HepG2 (cell line): Measurements from ENCODE around the gene SS18L1. TPM values are rescaled to one million over a fixed set of nuclear protein-coding genes. Genes with fewer than 3 reads are reported as not detected.

Experiments
- HDAC2 ChIP-seq: sonication (generic); formaldehyde crosslinking; IDR thresholded peaks from 2 replicates; pipeline ENCODE4 v1.4.0; 2020; ENCODE audit warnings: missing genetic modification reagents
- RARA ChIP-seq: IDR thresholded peaks from 2 replicates; pipeline ENCODE4 v1.6.1; 2016; ENCODE audit warnings: missing genetic modification reagents, missing compliant biosample characterization
- SAP130 ChIP-seq: IDR thresholded peaks from 2 replicates; pipeline ENCODE4 v1.6.1; 2016; ENCODE audit warnings: low read depth
- SNAPC2 ChIP-seq: sonication (generic); formaldehyde crosslinking; IDR thresholded peaks from 2 replicates; pipeline ENCODE4 v1.8.1; 2022; ENCODE audit warnings: mild to moderate bottlenecking, missing genetic modification reagents
- SOX13 ChIP-seq, 3 experiments: fragments of 450-650 bp in 1 of 3; sonication (generic) in 1 of 3; formaldehyde crosslinking in 1 of 3; IDR thresholded peaks in 2 of 3; conservative IDR thresholded peaks in 1 of 3; 2 replicates each; pipeline versions ENCODE4 v1.5.0 to v1.6.1; 2016 to 2020; ENCODE audit warnings: antibody characterized with exemption in 1 of 3, mild to moderate bottlenecking in 1 of 3, missing compliant biosample characterization in 1 of 3, missing genetic modification reagents in 1 of 3, moderate library complexity in 1 of 3
- TAF1 ChIP-seq: sonication (generic); formaldehyde crosslinking; IDR thresholded peaks from 2 replicates; pipeline ENCODE4 v1.4.0; 2020; ENCODE audit warnings: missing genetic modification reagents
- TCF12 ChIP-seq, 2 experiments: fragments of 450-650 bp in 1 of 2; sonication (generic) in 1 of 2; formaldehyde crosslinking in 1 of 2; IDR thresholded peaks; 2 replicates each; pipeline versions ENCODE4 v1.6.1 to v1.8.0; 2017 to 2022; ENCODE audit warnings: antibody characterized with exemption in 1 of 2, mild to moderate bottlenecking in 1 of 2, missing genetic modification reagents in 1 of 2, moderate library complexity in 1 of 2
- ZMYM2 ChIP-seq: sonication (generic); formaldehyde crosslinking; IDR thresholded peaks from 2 replicates; pipeline ENCODE4 v1.8.0; 2022; ENCODE audit warnings: mild to moderate bottlenecking, missing genetic modification reagents
- ZNF766 ChIP-seq: sonication (generic); formaldehyde crosslinking; IDR thresholded peaks from 2 replicates; pipeline ENCODE4 v1.5.0; 2020; ENCODE audit warnings: missing genetic modification reagents, borderline replicate concordance
- ZNF792 ChIP-seq: IDR thresholded peaks from 2 replicates; pipeline ENCODE4 v1.6.1; 2016
- polyA plus RNA-seq, 8 experiments: library from polyadenylated mRNA; depleted of rRNA in 3 of 8; stranded (reverse) in 7 of 8; unstranded in 1 of 8; fragments of >200 nt; fragmentation: Illumina TruSeq in 4 of 8; extraction: Trizol in 4 of 8; gene quantifications; 2 replicates each; pipeline versions ENCODE4 v1.2.1 to v1.2.3, GENCODE V29; 2011 to 2016; ENCODE audit warnings: low read depth in 4 of 8, missing spikeins in 1 of 8, mixed read lengths in 1 of 8; ENCODE audit not compliant: insufficient read depth in 1 of 8
- total RNA-seq, 5 experiments: library from RNA; depleted of rRNA; stranded (reverse); fragments of >200 nt; fragmentation: Illumina TruSeq; extraction: Trizol; gene quantifications; 2 replicates each; pipeline ENCODE4 v1.2.3, GENCODE V29; 2016; ENCODE audit warnings: low read depth in 1 of 5
- TF ChIP-seq, protein P1 (sequence below): sonication (generic); formaldehyde crosslinking; IDR thresholded peaks from 2 replicates; pipeline ENCODE4 v1.5.0; 2020; ENCODE audit warnings: mild to moderate bottlenecking, low read depth, missing genetic modification reagents, borderline replicate concordance
- TF ChIP-seq, protein P2 (sequence below): sonication (generic); formaldehyde crosslinking; IDR thresholded peaks from 2 replicates; pipeline ENCODE4 v1.8.1; 2023; ENCODE audit warnings: mild to moderate bottlenecking, missing genetic modification reagents
- TF ChIP-seq, protein P3 (sequence below), 2 experiments: fragments of 450-650 bp in 1 of 2; sonication (generic) in 1 of 2; formaldehyde crosslinking in 1 of 2; IDR thresholded peaks; 2 replicates each; pipeline versions ENCODE4 v1.6.1 to v1.8.0; 2016 to 2022; ENCODE audit warnings: antibody characterized with exemption in 1 of 2, mild to moderate bottlenecking in 1 of 2, missing genetic modification reagents in 1 of 2
- TF ChIP-seq, protein P4 (sequence below): sonication (generic); formaldehyde crosslinking; conservative IDR thresholded peaks from 2 replicates; pipeline ENCODE4 v1.4.0; 2020; ENCODE audit warnings: missing genetic modification reagents
- TF ChIP-seq, protein P5 (sequence below): IDR thresholded peaks from 2 replicates; pipeline ENCODE4 v1.6.1; 2016; ENCODE audit warnings: low read depth, borderline replicate concordance

SS18L1 gene
- total and polyA plus RNA-seq, 2 of the 13 experiments (the other 11 are each of a cell fraction or from before 2014, with no cell fraction given): 17.8 to 27.6 TPM

DNA sequence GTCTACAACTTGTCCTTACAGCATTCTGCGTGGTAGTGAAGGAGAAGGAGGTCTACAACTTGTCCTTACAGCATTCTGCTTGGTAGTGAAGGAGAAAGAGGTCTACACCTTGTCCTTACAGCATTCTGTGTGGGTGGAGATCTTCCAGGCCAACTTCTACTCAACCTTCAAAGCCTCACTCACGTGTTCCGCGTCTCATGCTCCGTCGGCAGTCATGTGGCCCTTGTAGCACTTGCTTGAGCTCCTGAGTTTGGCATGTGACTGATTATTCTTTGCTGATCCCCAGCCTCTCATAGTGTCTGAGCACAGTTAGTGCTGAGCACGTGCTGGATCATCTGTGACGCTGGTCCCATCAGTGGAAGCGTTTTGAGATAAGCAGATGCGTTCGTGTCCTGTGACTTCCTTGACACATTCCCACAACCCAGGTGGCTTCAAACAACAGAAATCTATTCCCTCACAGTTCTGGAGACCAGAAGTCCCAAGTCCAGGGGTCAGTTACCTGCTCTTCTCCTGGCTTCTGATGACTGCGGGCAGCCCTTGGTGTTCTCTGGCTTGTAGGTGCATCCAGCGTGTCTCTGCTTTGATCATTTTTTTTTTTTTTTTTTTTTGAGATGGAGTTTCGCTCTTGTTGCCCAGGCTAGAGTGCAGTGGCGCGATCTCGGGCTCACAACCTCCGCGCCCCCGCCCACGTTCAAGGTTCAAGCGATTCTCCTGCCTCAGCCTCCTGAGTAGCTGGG lies 2.6 kb downstream of the SS18L1 start (continued):
- TF ChIP-seq TAF1 (peak; percentile 30; the same call in 1 of the 2 replicates), RARA (CRISPR knock-in tag) (peak; percentile 59; the same call in 1 of the 2 replicates), ZNF766 (CRISPR knock-in tag) (peak; percentile 46; the same call in 1 of the 2 replicates), SOX13 (IDR thresholded peaks at IDR 0.05) (peak; percentile 45; the same call in 1 of the 2 replicates), SOX13 (CRISPR knock-in tag; conservative IDR thresholded peaks at IDR 0.05 in 1 of 2, IDR thresholded peaks at IDR 0.05 in 1 of 2) (peak in 1 of 2 experiments; percentile 67; a peak in 2 of 4 replicates), TCF12 (IDR thresholded peaks at IDR 0.05) (no peak), TCF12 (CRISPR knock-in tag; IDR thresholded peaks at IDR 0.05) (no peak), SAP130 (CRISPR knock-in tag) (peak; percentile 85), HDAC2 (peak; percentile 66; the same call in 1 of the 2 replicates), ZMYM2 (CRISPR knock-in tag) (peak; percentile 83), ZNF792 (peak; percentile 73), SNAPC2 (peak; percentile 62; the same call in 1 of the 2 replicates)
- TF ChIP-seq, protein P1, sequence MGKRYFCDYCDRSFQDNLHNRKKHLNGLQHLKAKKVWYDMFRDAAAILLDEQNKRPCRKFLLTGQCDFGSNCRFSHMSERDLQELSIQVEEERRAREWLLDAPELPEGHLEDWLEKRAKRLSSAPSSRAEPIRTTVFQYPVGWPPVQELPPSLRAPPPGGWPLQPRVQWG (CRISPR knock-in tag): no peak
- TF ChIP-seq, protein P2, sequence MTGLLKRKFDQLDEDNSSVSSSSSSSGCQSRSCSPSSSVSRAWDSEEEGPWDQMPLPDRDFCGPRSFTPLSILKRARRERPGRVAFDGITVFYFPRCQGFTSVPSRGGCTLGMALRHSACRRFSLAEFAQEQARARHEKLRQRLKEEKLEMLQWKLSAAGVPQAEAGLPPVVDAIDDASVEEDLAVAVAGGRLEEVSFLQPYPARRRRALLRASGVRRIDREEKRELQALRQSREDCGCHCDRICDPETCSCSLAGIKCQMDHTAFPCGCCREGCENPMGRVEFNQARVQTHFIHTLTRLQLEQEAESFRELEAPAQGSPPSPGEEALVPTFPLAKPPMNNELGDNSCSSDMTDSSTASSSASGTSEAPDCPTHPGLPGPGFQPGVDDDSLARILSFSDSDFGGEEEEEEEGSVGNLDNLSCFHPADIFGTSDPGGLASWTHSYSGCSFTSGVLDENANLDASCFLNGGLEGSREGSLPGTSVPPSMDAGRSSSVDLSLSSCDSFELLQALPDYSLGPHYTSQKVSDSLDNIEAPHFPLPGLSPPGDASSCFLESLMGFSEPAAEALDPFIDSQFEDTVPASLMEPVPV (CRISPR knock-in tag): peak; percentile 47; the same call in 1 of the 2 replicates
- TF ChIP-seq, protein P3, sequence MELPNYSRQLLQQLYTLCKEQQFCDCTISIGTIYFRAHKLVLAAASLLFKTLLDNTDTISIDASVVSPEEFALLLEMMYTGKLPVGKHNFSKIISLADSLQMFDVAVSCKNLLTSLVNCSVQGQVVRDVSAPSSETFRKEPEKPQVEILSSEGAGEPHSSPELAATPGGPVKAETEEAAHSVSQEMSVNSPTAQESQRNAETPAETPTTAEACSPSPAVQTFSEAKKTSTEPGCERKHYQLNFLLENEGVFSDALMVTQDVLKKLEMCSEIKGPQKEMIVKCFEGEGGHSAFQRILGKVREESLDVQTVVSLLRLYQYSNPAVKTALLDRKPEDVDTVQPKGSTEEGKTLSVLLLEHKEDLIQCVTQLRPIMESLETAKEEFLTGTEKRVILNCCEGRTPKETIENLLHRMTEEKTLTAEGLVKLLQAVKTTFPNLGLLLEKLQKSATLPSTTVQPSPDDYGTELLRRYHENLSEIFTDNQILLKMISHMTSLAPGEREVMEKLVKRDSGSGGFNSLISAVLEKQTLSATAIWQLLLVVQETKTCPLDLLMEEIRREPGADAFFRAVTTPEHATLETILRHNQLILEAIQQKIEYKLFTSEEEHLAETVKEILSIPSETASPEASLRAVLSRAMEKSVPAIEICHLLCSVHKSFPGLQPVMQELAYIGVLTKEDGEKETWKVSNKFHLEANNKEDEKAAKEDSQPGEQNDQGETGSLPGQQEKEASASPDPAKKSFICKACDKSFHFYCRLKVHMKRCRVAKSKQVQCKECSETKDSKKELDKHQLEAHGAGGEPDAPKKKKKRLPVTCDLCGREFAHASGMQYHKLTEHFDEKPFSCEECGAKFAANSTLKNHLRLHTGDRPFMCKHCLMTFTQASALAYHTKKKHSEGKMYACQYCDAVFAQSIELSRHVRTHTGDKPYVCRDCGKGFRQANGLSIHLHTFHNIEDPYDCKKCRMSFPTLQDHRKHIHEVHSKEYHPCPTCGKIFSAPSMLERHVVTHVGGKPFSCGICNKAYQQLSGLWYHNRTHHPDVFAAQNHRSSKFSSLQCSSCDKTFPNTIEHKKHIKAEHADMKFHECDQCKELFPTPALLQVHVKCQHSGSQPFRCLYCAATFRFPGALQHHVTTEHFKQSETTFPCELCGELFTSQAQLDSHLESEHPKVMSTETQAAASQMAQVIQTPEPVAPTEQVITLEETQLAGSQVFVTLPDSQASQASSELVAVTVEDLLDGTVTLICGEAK (IDR thresholded peaks at IDR 0.05): no peak
- TF ChIP-seq, protein P3 (CRISPR knock-in tag; IDR thresholded peaks at IDR 0.05): peak; percentile 43; the same call in 1 of the 2 replicates
- TF ChIP-seq, protein P4, sequence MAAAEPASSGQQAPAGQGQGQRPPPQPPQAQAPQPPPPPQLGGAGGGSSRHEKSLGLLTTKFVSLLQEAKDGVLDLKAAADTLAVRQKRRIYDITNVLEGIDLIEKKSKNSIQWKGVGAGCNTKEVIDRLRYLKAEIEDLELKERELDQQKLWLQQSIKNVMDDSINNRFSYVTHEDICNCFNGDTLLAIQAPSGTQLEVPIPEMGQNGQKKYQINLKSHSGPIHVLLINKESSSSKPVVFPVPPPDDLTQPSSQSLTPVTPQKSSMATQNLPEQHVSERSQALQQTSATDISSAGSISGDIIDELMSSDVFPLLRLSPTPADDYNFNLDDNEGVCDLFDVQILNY (CRISPR knock-in tag): no peak
- TF ChIP-seq, protein P5, sequence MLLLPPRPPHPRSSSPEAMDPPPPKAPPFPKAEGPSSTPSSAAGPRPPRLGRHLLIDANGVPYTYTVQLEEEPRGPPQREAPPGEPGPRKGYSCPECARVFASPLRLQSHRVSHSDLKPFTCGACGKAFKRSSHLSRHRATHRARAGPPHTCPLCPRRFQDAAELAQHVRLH (CRISPR knock-in tag): peak; percentile 91
